ENCODE results near the gene MED4.

The MED4 gene

GRCh38 chr13:48037346-48038173 is 57.3 kb downstream of the MED4 start, which contains the start of gene NUDT15:
TSS of gene NUDT15 (plus strand) at chr13:48037726. CDS start at chr13:48037747, 21 bp downstream.
- DNase-seq (ENCODE audit: low read depth), result peak; percentile 83

GRCh38 chr13:48029859-48030258 is 65.0 kb downstream of the MED4 start:
- no peak for DNase-seq (ENCODE audit: low read depth)

- DNase-seq (ENCODE audit: low read depth), result no peak
Measured at GRCh38 chr13:48028066-48028465, 66.8 kb downstream of the MED4 start.
